Amniotic stem cell (primary cell): ENCODE results near the gene VPS39.

Experiments used
- DNase-seq: peaks from one replicate; lab custom pipeline; 2025; lab: John Stamatoyannopoulos, UW

The VPS39 gene

GRCh38 chr15:42157981-42158765, 49.9 kb downstream of the VPS39 start:
- no peak for DNase-seq

- no peak for DNase-seq
Measured at GRCh38 chr15:42157381-42157780, 50.7 kb downstream of the VPS39 start.

GRCh38 chr15:42156243-42156922, 51.7 kb downstream of the VPS39 start, which contains the start of gene PLA2G4F:
TSS of gene PLA2G4F (minus strand) at chr15:42156636. CDS start at chr15:42156549, 87 bp downstream.
- DNase-seq, result no peak

GRCh38 chr15:42155546-42156242, 52.4 kb downstream of the VPS39 start:
- DNase-seq, result no peak

- DNase-seq, result no peak
Measured at GRCh38 chr15:42154956-42155355, 53.1 kb downstream of the VPS39 start.

- no peak for DNase-seq
Measured at GRCh38 chr15:42154212-42154941, 53.7 kb downstream of the VPS39 start.

- no peak for DNase-seq
Measured at GRCh38 chr15:42153874-42154211, 54.3 kb downstream of the VPS39 start.

GRCh38 chr15:42152921-42153698, 55.0 kb downstream of the VPS39 start:
- DNase-seq, result no peak

GRCh38 chr15:42152196-42152920, 55.7 kb downstream of the VPS39 start:
- DNase-seq, result no peak

- DNase-seq, result no peak
Measured at GRCh38 chr15:42151736-42152135, 56.4 kb downstream of the VPS39 start.

- DNase-seq, result no peak
Measured at GRCh38 chr15:42151141-42151561, 57.0 kb downstream of the VPS39 start.

- no peak for DNase-seq
Measured at GRCh38 chr15:42150219-42150970, 57.7 kb downstream of the VPS39 start.

GRCh38 chr15:42149493-42150218, 58.4 kb downstream of the VPS39 start:
- no peak for DNase-seq

- no peak for DNase-seq
Measured at GRCh38 chr15:42148808-42149492, 59.2 kb downstream of the VPS39 start.

GRCh38 chr15:42147431-42147735, 60.7 kb downstream of the VPS39 start:
- DNase-seq, result no peak

- DNase-seq, result no peak
Measured at GRCh38 chr15:42146551-42147430, 61.3 kb downstream of the VPS39 start.

GRCh38 chr15:42145546-42146455, 62.3 kb downstream of the VPS39 start:
- DNase-seq, result no peak
